ENCODE measurements around the gene KCNG4. TPM values are rescaled to one million over a fixed set of nuclear protein-coding genes. Genes with fewer than 3 reads are reported as not detected.
A peak's percentile ranks its signal among the peaks of the same experiment; 100 is the strongest.
"Not testable (repeated sequence)": the region's sequence is repeated elsewhere in the genome, so short reads cannot be mapped to it uniquely, and the experiment has no call there.

The KCNG4 gene
- polyA plus RNA-seq, 1 donor, result 0.06 TPM

GRCh38 chr16:84234321-84235241 lies 5.2 kb downstream of the KCNG4 start:
- DNase-seq, result peak; percentile 44

GRCh38 chr16:84233748-84234147 lies 6.1 kb downstream of the KCNG4 start:
- DNase-seq, result no peak

GRCh38 chr16:84232969-84233368 lies 6.8 kb downstream of the KCNG4 start:
- DNase-seq, result no peak

- no peak for DNase-seq
Measured at GRCh38 chr16:84232060-84232459, 7.8 kb downstream of the KCNG4 start.

GRCh38 chr16:84229471-84229870 lies 10.3 kb downstream of the KCNG4 start:
- peak; percentile 46 for DNase-seq

- DNase-seq, result peak; percentile 74
Measured at GRCh38 chr16:84228256-84228838, 11.5 kb downstream of the KCNG4 start.

- DNase-seq, result no peak
Measured at GRCh38 chr16:84227548-84227947, 12.3 kb downstream of the KCNG4 start.

- no peak for DNase-seq
Measured at GRCh38 chr16:84226026-84226425, 13.8 kb downstream of the KCNG4 start.

- DNase-seq, result no peak
Measured at GRCh38 chr16:84225571-84225970, 14.2 kb downstream of the KCNG4 start.

- no peak for DNase-seq
Measured at GRCh38 chr16:84225126-84225525, 14.7 kb downstream of the KCNG4 start.

- no peak for DNase-seq
Measured at GRCh38 chr16:84224554-84224953, 15.3 kb downstream of the KCNG4 start.

- DNase-seq, result no peak
Measured at GRCh38 chr16:84223456-84223855, 16.4 kb downstream of the KCNG4 start.

GRCh38 chr16:84220851-84221250 lies 19.0 kb downstream of the KCNG4 start:
- no peak for DNase-seq

- DNase-seq, result no peak
Measured at GRCh38 chr16:84218956-84219355, 20.9 kb downstream of the KCNG4 start.

- no peak for DNase-seq
Measured at GRCh38 chr16:84218176-84218823, 21.5 kb downstream of the KCNG4 start.

- not testable (repeated sequence) for DNase-seq
Measured at GRCh38 chr16:84216144-84216543, 23.7 kb downstream of the KCNG4 start.

GRCh38 chr16:84215531-84215930 lies 24.3 kb downstream of the KCNG4 start:
- DNase-seq, result no peak

- no peak for DNase-seq
Measured at GRCh38 chr16:84214451-84215066, 25.3 kb downstream of the KCNG4 start.

GRCh38 chr16:84212631-84213030 lies 27.2 kb downstream of the KCNG4 start:
- no peak for DNase-seq

- DNase-seq, result no peak
Measured at GRCh38 chr16:84212154-84212553, 27.7 kb downstream of the KCNG4 start.

GRCh38 chr16:84209989-84210388 lies 29.8 kb downstream of the KCNG4 start:
- no peak for DNase-seq

- DNase-seq, result no peak
Measured at GRCh38 chr16:84207879-84208278, 31.9 kb downstream of the KCNG4 start.

GRCh38 chr16:84207251-84207650 lies 32.6 kb downstream of the KCNG4 start:
- no peak for DNase-seq

All from hindlimb muscle (tissue), 1 donor.